Large intestine (tissue), 12 donors: Measurements from ENCODE around the gene ARGFX. TPM values are rescaled to one million over a fixed set of nuclear protein-coding genes. Genes with fewer than 3 reads are reported as not detected.

Experiments
- DNase-seq, 2 donors: peaks; one replicate each; pipeline versions ENCODE4 v3.0.0 to v3.0.0-alpha.2; 2013
- H3K27ac ChIP-seq: one replicate; pipeline ENCODE4 v1.5.1; 2013; ENCODE audit warnings: low read length
- H3K27me3 ChIP-seq: 2 replicates; pipeline ENCODE4 v1.6.1; 2013; ENCODE audit warnings: low read length; ENCODE audit not compliant: control insufficient read depth, insufficient read depth
- H3K36me3 ChIP-seq: 2 replicates; pipeline ENCODE4 v1.6.1; 2013; ENCODE audit warnings: low read length; ENCODE audit not compliant: control insufficient read depth, insufficient read depth
- H3K4me1 ChIP-seq: one replicate; pipeline ENCODE4 v1.6.1; 2013; ENCODE audit warnings: low read length; ENCODE audit not compliant: control insufficient read depth, insufficient read depth
- H3K4me3 ChIP-seq: one replicate; pipeline ENCODE4 v1.5.1; 2013; ENCODE audit warnings: low read length
- H3K9me3 ChIP-seq: one replicate; pipeline ENCODE4 v1.6.1; 2013; ENCODE audit warnings: mild to moderate bottlenecking, low read depth, low read length, moderate library complexity; ENCODE audit not compliant: control insufficient read depth
- WGBS: methylation state at CpG from one replicate; pipeline ENCODE4 v1.1.5; 2013; ENCODE audit warnings: low lambda C conversion rate; ENCODE audit not compliant: insufficient coverage; 5-methylcytosine and 5-hydroxymethylcytosine counted together
- long read RNA-seq, 11 donors: transcript quantifications; one replicate each; lab custom pipeline, GENCODE V29; 2026
- polyA plus RNA-seq: library from polyadenylated mRNA; unstranded; fragments of 120-200 nt; gene quantifications from one replicate; pipeline ENCODE4 v1.2.1, GENCODE V29; 2013

ARGFX gene
- not detected for polyA plus RNA-seq
- long read RNA-seq, donor 1: 0 reads
- long read RNA-seq, donor 2: 0 reads
- long read RNA-seq, donor 3: 0 reads
- long read RNA-seq, donor 4: 0 reads
- long read RNA-seq, donor 5: 0 reads
- long read RNA-seq, donor 6: 0 reads
- long read RNA-seq, donor 7: 0 reads
- long read RNA-seq, donor 8: 0 reads
- long read RNA-seq, donor 9: 0 reads
- long read RNA-seq, donor 10: 0 reads
- long read RNA-seq, donor 11: 0 reads

- Histone ChIP-seq H3K9me3 (no peaks in the 10 kb centered on the region), H3K27ac (no peak within 1 kb of the TSS), H3K36me3 (no peaks in the 10 kb centered on the region), H3K4me3 (no peak within 1 kb of the TSS), H3K4me1 (no peaks in the 10 kb centered on the region), H3K27me3 (no peaks in the 10 kb centered on the region)
- WGBS: 97% methylated on average over 5 of the region's 5 CpGs
- DNase-seq: no peak
These were observed at the start of gene ARGFX for GRCh38 chr3:121567649-121568048. ARGFX (plus strand) TSS chr3:121567949; CDS start chr3:121570714, 2,765 bp downstream.

- Histone ChIP-seq H3K4me1 (no peaks in the 10 kb centered on the region), H3K36me3 (peaks cover 4% of the 10 kb centered on the region), H3K27ac (no peak overlapping the region), H3K4me3 (no peak overlapping the region), H3K27me3 (no peaks in the 10 kb centered on the region), H3K9me3 (peaks cover 3% of the 10 kb centered on the region)
- 100% methylated on average over 2 of the region's 5 CpGs for WGBS
- DNase-seq: no peak
These were observed 49.6 kb upstream of the ARGFX start for GRCh38 chr3:121517953-121518655.

- no peak overlapping the region for H3K4me3 ChIP-seq
- H3K36me3 ChIP-seq: peaks cover 2% of the 10 kb centered on the region
- whole genome bisulfite sequencing: 100% methylated on average over 1 of the region's 3 CpGs
- no peaks in the 10 kb centered on the region for H3K4me1 ChIP-seq
- no peak for DNase-seq
- no peaks in the 10 kb centered on the region for H3K27me3 ChIP-seq
- H3K27ac ChIP-seq: no peak overlapping the region
- H3K9me3 ChIP-seq: peaks cover 3% of the 10 kb centered on the region
These were observed 47.2 kb upstream of the ARGFX start for GRCh38 chr3:121520510-121520909.

- H3K9me3 ChIP-seq: no peaks in the 10 kb centered on the region
- no peak overlapping the region for H3K27ac ChIP-seq
- H3K4me1 ChIP-seq: no peaks in the 10 kb centered on the region
- no peak for DNase-seq
- WGBS: 71% methylated on average over 2 of the region's 3 CpGs
- no peaks in the 10 kb centered on the region for H3K27me3 ChIP-seq
- H3K4me3 ChIP-seq: no peak overlapping the region
- no peaks in the 10 kb centered on the region for H3K36me3 ChIP-seq
These were observed 38.4 kb upstream of the ARGFX start for GRCh38 chr3:121529308-121529707.

GRCh38 chr3:121531269-121531668 lies 36.5 kb upstream of the ARGFX start:
- Histone ChIP-seq H3K4me3 (no peak overlapping the region), H3K36me3 (no peaks in the 10 kb centered on the region), H3K4me1 (no peaks in the 10 kb centered on the region), H3K27me3 (no peaks in the 10 kb centered on the region), H3K9me3 (no peaks in the 10 kb centered on the region), H3K27ac (no peak overlapping the region)
- DNase-seq: no peak

GRCh38 chr3:121542924-121543323 lies 24.8 kb upstream of the ARGFX start:
- no peak for DNase-seq
- Histone ChIP-seq H3K9me3 (no peaks in the 10 kb centered on the region), H3K4me3 (no peak overlapping the region), H3K27me3 (no peaks in the 10 kb centered on the region), H3K27ac (no peak overlapping the region), H3K36me3 (no peaks in the 10 kb centered on the region), H3K4me1 (no peaks in the 10 kb centered on the region)

- DNase-seq: peak in 1 of 2 donors; percentile 64
These were observed 22.6 kb upstream of the ARGFX start for GRCh38 chr3:121545049-121545573.

GRCh38 chr3:121545574-121546455 lies 21.9 kb upstream of the ARGFX start, which contains the start of gene POLQ:
POLQ (minus strand) TSS chr3:121545988; CDS start chr3:121545877, 111 bp downstream.
- Histone ChIP-seq H3K27me3 (no peaks in the 10 kb centered on the region), H3K9me3 (no peaks in the 10 kb centered on the region), H3K36me3 (no peaks in the 10 kb centered on the region), H3K4me3 (peak within 1 kb of the TSS; percentile 58), H3K4me1 (peaks cover 8% of the 10 kb centered on the region), H3K27ac (peak within 1 kb of the TSS; percentile 46)
- no CpG with 5 or more reads among the region's 42 CpGs for WGBS
- DNase-seq: peak; percentile 93 to 94

More at GRCh38 chr3:121545049-121545573, 22.6 kb upstream of the ARGFX start:
- Histone ChIP-seq H3K9me3 (no peaks in the 10 kb centered on the region), H3K4me3 (peak overlapping the region; percentile 58), H3K27ac (peak overlapping the region; percentile 26), H3K4me1 (peaks cover 8% of the 10 kb centered on the region), H3K27me3 (no peaks in the 10 kb centered on the region), H3K36me3 (no peaks in the 10 kb centered on the region)
- WGBS: 0% methylated on average over 1 of the region's 18 CpGs

- WGBS: no CpG with 5 or more reads among the region's 4 CpGs
- Histone ChIP-seq H3K27me3 (no peaks in the 10 kb centered on the region), H3K36me3 (no peaks in the 10 kb centered on the region), H3K4me1 (peaks cover 8% of the 10 kb centered on the region), H3K9me3 (no peaks in the 10 kb centered on the region), H3K4me3 (no peak overlapping the region), H3K27ac (no peak overlapping the region)
- no peak for DNase-seq
These were observed 15.4 kb upstream of the ARGFX start for GRCh38 chr3:121552379-121552778.

- H3K4me3 ChIP-seq: no peak overlapping the region
- no peak overlapping the region for H3K27ac ChIP-seq
- H3K36me3 ChIP-seq: no peaks in the 10 kb centered on the region
- DNase-seq: no peak
- peaks cover 8% of the 10 kb centered on the region for H3K4me1 ChIP-seq
- H3K27me3 ChIP-seq: no peaks in the 10 kb centered on the region
- H3K9me3 ChIP-seq: no peaks in the 10 kb centered on the region
- WGBS: 100% methylated on average over 1 of the region's 3 CpGs
These were observed 15.0 kb upstream of the ARGFX start for GRCh38 chr3:121552797-121553196.
